GM18870 (cell line): ENCODE results near the gene B3GAT1.

Experiments
- ATAC-seq: cut with Tn5 transposase; IDR thresholded peaks from one replicate; pipeline ENCODE4 v1.9.1; 2021; ENCODE audit warnings: moderate library complexity; ENCODE audit not compliant: unreplicated experiment

Gene B3GAT1

GRCh38 chr11:134340354-134340964 is 71.6 kb downstream of the B3GAT1 start:
- ATAC-seq = no peak

GRCh38 chr11:134339756-134340155 is 72.3 kb downstream of the B3GAT1 start:
- ATAC-seq = no peak

GRCh38 chr11:134338654-134339053 is 73.4 kb downstream of the B3GAT1 start:
- ATAC-seq = no peak

GRCh38 chr11:134338068-134338467 is 74.0 kb downstream of the B3GAT1 start:
- no peak for ATAC-seq

GRCh38 chr11:134337051-134337450 is 75.0 kb downstream of the B3GAT1 start:
- no peak for ATAC-seq

- no peak for ATAC-seq
Measured at GRCh38 chr11:134334796-134335571, 77.1 kb downstream of the B3GAT1 start.

- ATAC-seq = no peak
Measured at GRCh38 chr11:134333946-134334345, 78.1 kb downstream of the B3GAT1 start.

GRCh38 chr11:134333312-134333711 is 78.7 kb downstream of the B3GAT1 start:
- no peak for ATAC-seq

- ATAC-seq = no peak
Measured at GRCh38 chr11:134332782-134333181, 79.3 kb downstream of the B3GAT1 start.

GRCh38 chr11:134332189-134332631 is 79.8 kb downstream of the B3GAT1 start:
- ATAC-seq = no peak

- no peak for ATAC-seq
Measured at GRCh38 chr11:134331354-134332188, 80.5 kb downstream of the B3GAT1 start, which contains the start of gene GLB1L2. TSS of gene GLB1L2 (plus strand) at chr11:134331988. CDS start at chr11:134332062, 74 bp downstream.

- no peak for ATAC-seq
Measured at GRCh38 chr11:134330611-134331353, 81.3 kb downstream of the B3GAT1 start.
